ENCODE measurements around the gene EIF2B2. TPM values are rescaled to one million over a fixed set of nuclear protein-coding genes. Genes with fewer than 3 reads are reported as not detected.

The EIF2B2 gene
- total and polyA plus RNA-seq, 9 of the 15 experiments (the other 6 are each of a cell fraction or from before 2014, with no cell fraction given), result 10.6 to 94.1 (median 38.9) TPM

DNA sequence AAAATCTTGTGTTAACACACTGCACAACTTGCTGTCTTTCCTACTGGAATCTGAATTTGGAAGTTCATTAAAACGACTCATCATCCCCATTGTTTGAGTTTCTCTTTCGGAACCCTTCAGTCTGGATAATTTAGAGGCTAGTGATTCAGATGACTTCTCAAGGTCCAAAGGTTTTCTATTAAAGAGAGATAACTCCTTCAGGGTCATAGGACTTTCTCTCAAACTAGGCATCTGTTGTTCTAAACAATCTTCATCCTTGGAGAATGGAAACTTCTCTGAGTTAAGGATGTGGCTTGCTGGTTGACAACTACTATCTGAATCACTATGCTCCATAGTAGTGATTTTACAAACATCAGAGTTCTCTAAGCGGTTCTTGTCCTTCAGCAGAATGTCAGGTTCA is 44.2 kb downstream of the EIF2B2 start:
- H3K27ac ChIP-seq (ENCODE audit: extremely low read depth, low read depth, low read length), result no peak overlapping the region
- H3K4me1 ChIP-seq (replicated peaks in 1 of 2; ENCODE audit: control insufficient read depth in 2 of 2, insufficient read depth in 2 of 2, low read length in 2 of 2), result peaks cover 9 to 15% of the 10 kb centered on the region in 2 experiments; a peak in 4 of 5 replicates
- FAIRE-seq (no peak), ATAC-seq (no peak), DNase-seq (ENCODE audit: extremely low read depth in 1 of 4, low spot score in 3 of 4) (no peak)
- no peaks in the 10 kb centered on the region for H3K9me3 ChIP-seq (replicated peaks; ENCODE audit: control insufficient read depth, insufficient read depth, low read depth, low read length)
- no peaks in the 10 kb centered on the region for H3K9me1 ChIP-seq (ENCODE audit: control insufficient read depth, insufficient read depth, low read length)
- H3K9ac ChIP-seq (ENCODE audit: insufficient read depth in 1 of 2, low read depth in 2 of 2, low read length in 2 of 2), result no peak overlapping the region
- H3K4me3 ChIP-seq, result no peak overlapping the region
- POLR2A ChIA-PET, result no interaction called here
- H3K79me2 ChIP-seq (ENCODE audit: control insufficient read depth, insufficient read depth, low read length), result peaks cover 33% of the 10 kb centered on the region
- 45% methylated on average over 3 of the region's 3 CpGs for WGBS (ENCODE audit: insufficient coverage, low coverage, missing lambda C conversion rate)
- peaks cover 19% of the 10 kb centered on the region; the same call in 2 of the 3 replicates for H3K36me3 ChIP-seq (ENCODE audit: control insufficient read depth, insufficient read depth, low read length)
- in situ Hi-C loops (cut with MboI), result no loop called here
- H3K27me3 ChIP-seq (ENCODE audit: control insufficient read depth in 2 of 2, insufficient read depth in 2 of 2, low read length in 2 of 2), result no peaks in the 10 kb centered on the region
- no peaks in the 10 kb centered on the region for H4K20me1 ChIP-seq (replicated peaks; ENCODE audit: control insufficient read depth, insufficient read depth, low read length)
- CTCF ChIA-PET (ENCODE audit: low intra/inter-chr PET ratio), result no interaction called here
- H2AFZ ChIP-seq (ENCODE audit: low read depth, low read length), result no peak overlapping the region
- BruUV-seq (replicated peaks), result no TSS peak
- TF ChIP-seq FOSL1 (tag; conservative IDR thresholded peaks at IDR 0.05) (no peak), CCAR2 (IDR thresholded peaks at IDR 0.05; ENCODE audit: low read depth, low read length) (no peak), SPI1 (IDR thresholded peaks at IDR 0.05; ENCODE audit: borderline replicate concordance, low read depth, low read length) (no peak)
- intact Hi-C loops (cut with micrococcal nuclease), result no loop called here
- no peak overlapping the region for H3K4me2 ChIP-seq (ENCODE audit: insufficient read depth, low read length)

DNA sequence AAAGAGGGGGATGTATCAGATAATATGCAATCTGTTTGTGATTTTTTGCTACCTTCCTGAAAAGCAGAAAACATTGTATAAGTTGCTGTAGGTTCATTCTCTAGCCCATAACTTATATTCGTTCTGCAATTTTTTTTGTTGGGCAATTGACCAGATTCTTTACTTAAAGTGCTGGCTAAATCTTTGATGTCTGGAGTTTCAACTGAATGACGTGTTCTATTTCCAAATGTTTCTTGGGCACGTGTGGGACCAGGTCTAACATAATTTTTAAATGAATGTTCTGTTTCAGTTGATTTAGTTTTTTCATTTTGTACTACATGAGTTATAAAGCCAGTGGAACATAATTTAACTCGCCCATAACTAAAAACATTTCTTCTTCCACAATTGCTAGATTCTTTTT is 44.8 kb downstream of the EIF2B2 start:
- FAIRE-seq (no peak), DNase-seq (ENCODE audit: extremely low read depth in 1 of 4, low spot score in 3 of 4) (no peak), ATAC-seq (no peak)
- Histone ChIP-seq H3K4me3 (no peak overlapping the region), H3K4me2 (ENCODE audit: insufficient read depth, low read length) (no peak overlapping the region), H3K27me3 (ENCODE audit: control insufficient read depth in 2 of 2, insufficient read depth in 2 of 2, low read length in 2 of 2) (no peaks in the 10 kb centered on the region), H3K9me1 (ENCODE audit: control insufficient read depth, insufficient read depth, low read length) (no peaks in the 10 kb centered on the region), H3K79me2 (ENCODE audit: control insufficient read depth, insufficient read depth, low read length) (peaks cover 33% of the 10 kb centered on the region), H3K27ac (ENCODE audit: extremely low read depth, low read depth, low read length) (no peak overlapping the region), H3K36me3 (ENCODE audit: control insufficient read depth, insufficient read depth, low read length) (peaks cover 15% of the 10 kb centered on the region; the same call in 2 of the 3 replicates), H4K20me1 (replicated peaks; ENCODE audit: control insufficient read depth, insufficient read depth, low read length) (no peaks in the 10 kb centered on the region), H3K9ac (ENCODE audit: insufficient read depth in 1 of 2, low read depth in 2 of 2, low read length in 2 of 2) (no peak overlapping the region), H2AFZ (ENCODE audit: low read depth, low read length) (no peak overlapping the region), H3K9me3 (replicated peaks; ENCODE audit: control insufficient read depth, insufficient read depth, low read depth, low read length) (no peaks in the 10 kb centered on the region), H3K4me1 (replicated peaks in 1 of 2; ENCODE audit: control insufficient read depth in 2 of 2, insufficient read depth in 2 of 2, low read length in 2 of 2) (peaks cover 9 to 11% of the 10 kb centered on the region in 2 experiments; a peak in 4 of 5 replicates)
- no TSS peak for BruUV-seq (replicated peaks)
- in situ Hi-C loops (cut with MboI) (no loop called here), intact Hi-C loops (cut with micrococcal nuclease) (no loop called here)
- WGBS (ENCODE audit: insufficient coverage, low coverage, missing lambda C conversion rate), result 72% methylated on average over 4 of the region's 4 CpGs
- ChIA-PET CTCF (ENCODE audit: low intra/inter-chr PET ratio) (no interaction called here), POLR2A (no interaction called here)
- TF ChIP-seq NUFIP1 (IDR thresholded peaks at IDR 0.05; ENCODE audit: partially characterized antibody) (no peak), ZNF311 (CRISPR knock-in tag; IDR thresholded peaks at IDR 0.05) (no peak), NCOA2 (IDR thresholded peaks at IDR 0.05; ENCODE audit: partially characterized antibody in 2 of 2) (no peak), SIX5 (IDR thresholded peaks at IDR 0.05; ENCODE audit: borderline replicate concordance in 1 of 2, insufficient read depth in 1 of 2, low read depth in 1 of 2, low read length in 2 of 2) (no peak), PHF21A (IDR thresholded peaks at IDR 0.05; ENCODE audit: borderline replicate concordance, low read depth) (no peak), MIER1 (IDR thresholded peaks at IDR 0.05; ENCODE audit: low read depth) (no peak), ZBTB7A (IDR thresholded peaks at IDR 0.05; ENCODE audit: borderline replicate concordance, control insufficient read depth, low read depth, low read length) (no peak), NCOR1 (IDR thresholded peaks at IDR 0.05) (no peak), ZNF444 (CRISPR knock-in tag; IDR thresholded peaks at IDR 0.05) (no peak), RFX1 (IDR thresholded peaks at IDR 0.05) (no peak), PHB2 (IDR thresholded peaks at IDR 0.05; ENCODE audit: low read depth) (no peak), SMARCE1 (IDR thresholded peaks at IDR 0.05) (no peak), ZNF41 (CRISPR knock-in tag; conservative IDR thresholded peaks at IDR 0.05) (no peak)
